NCI-H1930 (cell line): ENCODE measurements around the gene TEX54.
"Not testable (repeated sequence)": the region's sequence is repeated elsewhere in the genome, so short reads cannot be mapped to it uniquely, and the experiment has no call there.

ENCODE experiments used
- DNase-seq, 2 experiments: peaks; one replicate each; lab custom pipeline; 2025; lab: John Stamatoyannopoulos, UW

Gene TEX54

GRCh38 chr11:62832336-62833234, at the start of gene TEX54:
TSS of gene TEX54 (minus strand) at chr11:62832841.
- no peak for DNase-seq

DNA sequence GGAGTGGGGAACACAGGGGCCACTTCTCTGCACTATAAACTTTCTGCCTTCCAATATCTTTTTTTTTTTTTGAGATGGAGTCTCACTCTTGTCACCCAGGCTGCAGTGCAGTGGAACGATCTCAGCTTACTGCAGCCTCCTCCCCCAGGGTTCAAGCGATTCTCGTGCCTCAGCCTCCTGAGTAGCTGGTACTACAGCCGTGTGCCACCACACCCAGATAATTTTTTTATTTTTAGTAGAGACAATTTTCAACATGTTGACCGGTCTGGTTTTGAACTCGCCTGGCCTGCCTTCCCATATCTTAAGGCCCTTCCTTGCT, 49.7 kb upstream of the TEX54 start:
- DNase-seq: no peak

DNA sequence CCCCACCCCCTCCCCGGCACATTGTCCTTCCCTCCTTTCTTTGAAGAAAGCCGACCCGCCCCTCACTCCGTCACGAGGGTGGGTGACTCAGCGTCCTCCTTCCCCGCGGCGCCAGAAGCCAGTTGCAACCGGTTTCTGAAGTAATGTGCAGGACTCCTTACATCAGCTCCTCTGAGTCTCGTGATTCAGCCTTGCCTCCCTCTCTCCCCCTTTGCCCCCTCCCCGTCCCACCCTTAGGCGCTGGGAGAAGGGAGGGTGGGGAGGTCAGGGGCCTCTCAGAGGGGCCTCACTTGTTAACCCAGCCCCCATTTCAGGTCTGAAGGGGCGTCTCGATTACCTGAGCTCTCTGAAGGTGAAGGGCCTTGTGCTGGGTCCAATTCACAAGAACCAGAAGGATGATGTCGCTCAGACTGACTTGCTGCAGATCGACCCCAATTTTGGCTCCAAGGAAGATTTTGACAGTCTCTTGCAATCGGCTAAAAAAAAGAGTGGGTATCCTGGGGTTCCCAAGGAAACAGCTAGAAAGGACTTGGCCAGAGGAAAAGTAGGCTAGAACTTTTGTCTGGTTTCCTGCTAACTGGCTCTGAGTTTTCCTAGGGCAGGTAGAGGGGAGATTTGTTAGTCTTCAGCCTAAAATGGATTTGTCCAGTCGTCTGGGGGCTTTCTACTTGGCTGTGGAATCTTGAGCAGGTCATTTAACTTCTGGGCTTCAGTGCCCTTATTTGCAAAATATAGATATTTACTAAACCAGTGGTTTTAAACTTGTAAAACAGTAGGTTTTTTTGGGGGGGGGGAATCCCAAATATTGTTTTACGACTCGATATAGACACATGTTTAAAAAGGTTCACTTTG, 49.2 kb upstream of the TEX54 start:
- DNase-seq: peak; percentile 85 to 90

DNA sequence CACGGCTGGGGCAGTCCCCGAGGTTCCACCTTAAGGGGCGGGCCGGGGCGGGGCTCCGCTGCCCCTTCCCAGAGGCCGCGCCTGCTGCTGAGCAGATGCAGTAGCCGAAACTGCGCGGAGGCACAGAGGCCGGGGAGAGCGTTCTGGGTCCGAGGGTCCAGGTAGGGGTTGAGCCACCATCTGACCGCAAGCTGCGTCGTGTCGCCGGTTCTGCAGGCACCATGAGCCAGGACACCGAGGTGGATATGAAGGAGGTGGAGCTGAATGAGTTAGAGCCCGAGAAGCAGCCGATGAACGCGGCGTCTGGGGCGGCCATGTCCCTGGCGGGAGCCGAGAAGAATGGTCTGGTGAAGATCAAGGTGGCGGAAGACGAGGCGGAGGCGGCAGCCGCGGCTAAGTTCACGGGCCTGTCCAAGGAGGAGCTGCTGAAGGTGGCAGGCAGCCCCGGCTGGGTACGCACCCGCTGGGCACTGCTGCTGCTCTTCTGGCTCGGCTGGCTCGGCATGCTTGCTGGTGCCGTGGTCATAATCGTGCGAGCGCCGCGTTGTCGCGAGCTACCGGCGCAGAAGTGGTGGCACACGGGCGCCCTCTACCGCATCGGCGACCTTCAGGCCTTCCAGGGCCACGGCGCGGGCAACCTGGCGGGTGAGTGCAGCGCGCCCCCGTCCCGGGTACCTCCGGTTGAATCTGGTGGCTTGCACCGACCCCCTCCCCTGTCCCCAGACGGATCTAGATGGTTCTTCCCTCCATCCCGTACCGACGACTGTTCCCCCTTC, 48.4 kb upstream of the TEX54 start, which contains the start of gene SLC3A2:
TSS of gene SLC3A2 (plus strand) at position 94 of the 776 bp plus-strand sequence. CDS start at position 222, 128 bp downstream.
- peak; percentile 85 to 90 for DNase-seq

- peak in 1 of 2 experiments; percentile 9 for DNase-seq
These were observed 47.7 kb upstream of the TEX54 start for GRCh38 chr11:62880231-62880802.

GRCh38 chr11:62879235-62879978, 46.8 kb upstream of the TEX54 start:
- no peak for DNase-seq

GRCh38 chr11:62876712-62877111, 44.1 kb upstream of the TEX54 start:
- DNase-seq: no peak

GRCh38 chr11:62875698-62876478, 43.2 kb upstream of the TEX54 start:
- DNase-seq: no peak

DNA sequence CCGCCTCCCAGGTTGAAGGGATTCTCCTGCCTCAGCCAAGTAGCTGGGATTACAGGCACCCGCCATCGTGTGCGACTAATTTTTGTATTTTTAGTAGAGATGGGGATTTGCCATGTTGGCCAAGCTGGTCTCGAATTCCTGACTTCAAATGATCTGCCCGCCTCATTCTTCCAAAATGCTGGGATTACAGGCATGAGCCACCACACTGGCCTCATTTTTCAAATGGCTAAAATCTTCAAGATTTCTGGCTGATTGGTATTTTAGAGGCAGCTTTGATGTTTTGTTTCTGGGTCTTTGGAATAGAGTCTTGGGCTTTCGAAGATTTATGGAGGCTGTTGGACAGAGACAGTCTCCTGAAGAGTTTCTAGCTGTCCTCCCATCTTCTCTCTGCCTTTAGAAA, 42.2 kb upstream of the TEX54 start:
- DNase-seq: no peak

DNA sequence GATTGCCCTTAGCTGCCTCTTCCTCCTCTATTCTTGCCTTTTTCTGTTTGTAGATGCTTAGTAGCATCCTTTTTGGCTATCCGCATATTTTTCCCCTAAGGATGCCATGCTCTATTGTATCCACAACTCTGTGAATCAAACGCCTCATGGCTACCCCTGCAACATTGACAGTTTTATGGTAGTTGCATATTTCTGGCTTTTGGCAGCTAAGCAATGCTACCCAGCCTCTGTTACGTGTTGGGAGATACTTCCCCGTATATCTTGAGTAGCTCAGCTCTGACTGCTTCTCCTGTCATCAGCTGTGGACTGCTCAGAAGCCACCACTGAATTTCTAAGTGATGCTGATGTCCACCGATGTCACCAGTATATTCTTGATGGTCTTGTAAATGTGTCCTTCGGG, 33.0 kb upstream of the TEX54 start:
- DNase-seq: no peak

- DNase-seq: no peak
These were observed 31.2 kb upstream of the TEX54 start for GRCh38 chr11:62863687-62864335.

DNA sequence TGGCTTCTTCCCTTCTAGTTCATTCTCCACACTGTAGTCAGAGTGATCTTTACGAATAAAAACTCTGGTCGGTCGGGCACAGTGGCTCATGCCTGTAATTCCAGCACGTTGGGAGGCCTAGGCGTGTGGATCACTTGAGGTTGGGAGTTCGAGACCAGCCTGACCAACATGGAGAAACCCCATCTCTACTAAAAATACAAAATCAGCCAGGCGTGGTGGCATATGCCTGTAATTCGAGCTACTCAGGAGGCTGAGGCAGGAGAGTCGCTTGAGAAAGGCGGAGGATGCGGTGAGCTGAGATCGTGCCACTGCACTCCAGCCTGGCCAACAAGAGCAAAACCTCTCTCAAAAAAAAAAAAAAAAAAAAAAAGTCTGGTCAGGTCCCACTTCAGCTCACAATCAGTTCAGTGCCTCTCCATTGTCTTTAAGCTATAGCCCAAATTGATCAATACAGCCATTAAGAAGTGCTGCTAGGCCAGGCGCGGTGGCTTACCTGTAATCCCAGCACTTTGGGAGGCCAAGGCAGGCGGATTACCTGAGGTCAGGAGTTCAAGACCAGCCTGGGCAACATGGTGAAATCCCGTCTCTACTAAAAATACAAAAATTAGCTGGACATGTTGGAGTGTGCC, 29.0 kb upstream of the TEX54 start:
- DNase-seq: not testable (repeated sequence)

GRCh38 chr11:62860835-62861563, 28.4 kb upstream of the TEX54 start:
- no peak for DNase-seq

GRCh38 chr11:62859281-62859703, 26.7 kb upstream of the TEX54 start:
- DNase-seq: not testable (repeated sequence)

DNA sequence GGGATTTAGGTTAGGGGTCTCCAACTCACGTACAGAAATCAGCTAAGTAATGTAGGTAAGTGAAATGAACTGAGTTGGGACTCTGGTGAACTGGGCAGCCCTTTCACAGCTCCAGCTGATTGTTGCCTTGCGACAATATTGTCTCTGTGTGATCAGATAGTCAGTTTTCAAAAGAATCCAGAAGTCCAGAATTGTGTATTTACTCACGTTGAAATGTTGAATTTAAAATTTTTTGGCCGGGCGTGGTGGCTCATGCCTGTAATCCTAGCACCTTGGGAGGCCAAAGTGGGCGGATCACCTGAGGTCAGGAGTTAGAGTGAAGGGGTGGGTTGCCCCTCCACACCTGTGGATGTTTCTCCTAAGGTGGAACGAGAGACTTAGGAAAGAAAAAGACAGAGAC, 25.6 kb upstream of the TEX54 start:
- no peak for DNase-seq

DNA sequence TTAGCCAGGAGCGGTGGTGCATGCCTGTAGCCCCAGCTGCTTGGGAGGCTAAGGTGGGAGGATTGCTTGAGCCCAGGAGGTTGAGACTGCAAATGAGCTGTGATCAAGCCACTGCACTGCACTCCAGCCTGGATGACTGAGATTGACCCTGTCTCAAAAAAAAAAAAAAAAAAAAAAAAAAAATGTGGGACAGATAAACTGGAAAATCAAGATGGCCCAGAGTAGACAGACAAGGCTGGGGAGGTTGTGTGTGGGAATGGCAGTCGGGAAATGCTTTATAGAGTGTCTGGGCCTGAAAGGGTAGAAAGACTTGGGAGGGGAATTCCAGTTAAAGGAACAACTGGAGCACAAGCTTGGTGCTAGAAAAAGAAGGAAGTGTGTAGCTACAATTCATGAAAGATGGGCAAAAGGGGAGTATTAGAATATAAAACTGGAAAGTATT, 24.9 kb upstream of the TEX54 start:
- DNase-seq: no peak

DNA sequence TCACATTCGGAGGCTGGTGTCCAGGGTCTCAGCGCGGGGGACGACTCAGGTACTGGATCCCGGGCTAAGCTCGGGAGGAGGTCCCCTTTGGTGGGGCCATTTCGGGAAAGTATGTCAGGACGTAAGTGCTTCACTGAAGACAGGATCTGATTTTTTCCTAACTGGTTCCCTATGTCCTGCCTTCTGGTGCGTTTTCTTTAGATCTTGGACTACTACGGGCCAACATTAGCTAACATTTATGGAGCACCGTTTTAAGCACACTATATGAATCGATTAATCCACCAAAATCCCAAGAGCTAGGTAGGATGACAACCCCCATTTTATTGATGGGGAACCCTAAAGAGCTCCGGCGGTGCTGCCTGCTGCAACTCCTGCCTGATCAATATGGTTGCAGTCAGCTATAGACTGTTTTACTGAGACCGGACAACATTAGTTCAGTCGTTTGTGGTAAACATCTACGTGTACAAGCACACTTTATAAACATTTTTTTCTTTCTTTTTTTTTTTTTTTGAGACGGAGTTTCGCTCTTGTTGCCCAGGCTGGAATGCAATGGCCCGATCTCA, 23.8 kb upstream of the TEX54 start:
- no peak for DNase-seq
